Osteoblast (primary cell): ENCODE results near the gene ADCY2. TPM values are rescaled to one million over a fixed set of nuclear protein-coding genes. Genes with fewer than 3 reads are reported as not detected.

Experiments used
- DNase-seq: peaks from one replicate; pipeline ENCODE4 v3.0.0; 2011; ENCODE audit warnings: low spot score, mixed read lengths; ENCODE audit not compliant: insufficient read length; ENCODE audit errors: missing footprints
- H2AFZ ChIP-seq: 2 replicates; pipeline ENCODE4 v1.6.0; 2011; ENCODE audit warnings: mild to moderate bottlenecking, low read length
- H3K27ac ChIP-seq: 2 replicates; pipeline ENCODE4 v1.5.1; 2011; ENCODE audit warnings: mild to moderate bottlenecking, low read depth, low read length, moderate library complexity
- H3K27me3 ChIP-seq: 2 replicates; pipeline ENCODE4 v1.6.0; 2012; ENCODE audit warnings: mild to moderate bottlenecking, control low read depth, inconsistent platforms, low read length, moderate library complexity; ENCODE audit not compliant: insufficient read depth
- H3K36me3 ChIP-seq: 2 replicates; pipeline ENCODE4 v1.5.1; 2011; ENCODE audit warnings: mild to moderate bottlenecking, low read length, control low read depth, moderate library complexity; ENCODE audit not compliant: insufficient read depth
- H3K4me1 ChIP-seq: 2 replicates; pipeline ENCODE4 v1.5.1; 2011; ENCODE audit warnings: mild to moderate bottlenecking, low read length, control low read depth, moderate library complexity; ENCODE audit not compliant: insufficient read depth
- H3K4me2 ChIP-seq: 2 replicates; pipeline ENCODE4 v1.6.0; 2011; ENCODE audit warnings: mild to moderate bottlenecking, low read length; ENCODE audit not compliant: insufficient read depth
- H3K4me3 ChIP-seq: fragments of 200-600 bp; sonication (generic); 3 replicates; pipeline ENCODE4 v1.5.1; 2012; ENCODE audit warnings: mild to moderate bottlenecking, low read length, inconsistent platforms; ENCODE audit not compliant: insufficient read depth
- H3K79me2 ChIP-seq: 2 replicates; pipeline ENCODE4 v1.6.0; 2012; ENCODE audit warnings: mild to moderate bottlenecking, low read length, control low read depth, inconsistent platforms; ENCODE audit not compliant: insufficient read depth
- H3K9me3 ChIP-seq: 2 replicates; pipeline ENCODE4 v1.5.1; 2011; ENCODE audit warnings: low read depth, low read length, control low read depth
- H4K20me1 ChIP-seq: 2 replicates; pipeline ENCODE4 v1.6.0; 2012; ENCODE audit warnings: mild to moderate bottlenecking, low read length, control low read depth; ENCODE audit not compliant: insufficient read depth
- total RNA-seq: library from RNA; depleted of rRNA; stranded (reverse); fragments of >200 nt; gene quantifications from 2 replicates; pipeline ENCODE4 v1.2.3, GENCODE V29; 2012
- TF ChIP-seq, protein P1 (sequence below): IDR thresholded peaks from 2 replicates; pipeline ENCODE4 v1.5.1; 2011; ENCODE audit warnings: mild to moderate bottlenecking, low read depth, low read length, moderate library complexity; ENCODE audit errors: extremely low read depth

The ADCY2 gene
- total RNA-seq, 1 donor, result under 0.01 TPM

DNA sequence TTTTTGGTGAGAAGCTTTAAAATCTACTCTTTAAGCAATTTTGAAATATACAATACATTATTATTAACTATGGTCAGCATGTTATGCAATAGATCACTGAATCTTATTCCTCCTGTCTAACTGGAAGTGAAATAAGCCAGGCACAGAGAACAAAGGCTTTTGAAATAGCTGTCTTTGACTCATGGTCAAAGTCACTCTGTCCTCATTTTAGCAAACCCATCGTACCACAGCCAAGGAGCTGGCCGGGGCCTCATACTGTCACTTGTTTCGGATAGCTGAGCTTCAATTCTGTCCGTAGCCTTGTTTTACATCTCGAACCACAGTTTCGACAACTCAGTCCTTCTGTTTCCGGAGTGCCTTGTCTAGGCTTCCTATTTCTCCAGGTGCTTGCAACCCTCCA is 19.2 kb downstream of the ADCY2 start:
- TF ChIP-seq, protein P1, sequence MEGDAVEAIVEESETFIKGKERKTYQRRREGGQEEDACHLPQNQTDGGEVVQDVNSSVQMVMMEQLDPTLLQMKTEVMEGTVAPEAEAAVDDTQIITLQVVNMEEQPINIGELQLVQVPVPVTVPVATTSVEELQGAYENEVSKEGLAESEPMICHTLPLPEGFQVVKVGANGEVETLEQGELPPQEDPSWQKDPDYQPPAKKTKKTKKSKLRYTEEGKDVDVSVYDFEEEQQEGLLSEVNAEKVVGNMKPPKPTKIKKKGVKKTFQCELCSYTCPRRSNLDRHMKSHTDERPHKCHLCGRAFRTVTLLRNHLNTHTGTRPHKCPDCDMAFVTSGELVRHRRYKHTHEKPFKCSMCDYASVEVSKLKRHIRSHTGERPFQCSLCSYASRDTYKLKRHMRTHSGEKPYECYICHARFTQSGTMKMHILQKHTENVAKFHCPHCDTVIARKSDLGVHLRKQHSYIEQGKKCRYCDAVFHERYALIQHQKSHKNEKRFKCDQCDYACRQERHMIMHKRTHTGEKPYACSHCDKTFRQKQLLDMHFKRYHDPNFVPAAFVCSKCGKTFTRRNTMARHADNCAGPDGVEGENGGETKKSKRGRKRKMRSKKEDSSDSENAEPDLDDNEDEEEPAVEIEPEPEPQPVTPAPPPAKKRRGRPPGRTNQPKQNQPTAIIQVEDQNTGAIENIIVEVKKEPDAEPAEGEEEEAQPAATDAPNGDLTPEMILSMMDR, result no peak
- Histone ChIP-seq H3K9me3 (no peaks in the 10 kb centered on the region), H2AFZ (no peak overlapping the region), H3K27ac (no peak overlapping the region), H3K36me3 (no peaks in the 10 kb centered on the region), H3K4me2 (no peak overlapping the region), H3K4me3 (no peak overlapping the region), H3K4me1 (no peaks in the 10 kb centered on the region), H3K79me2 (no peaks in the 10 kb centered on the region), H4K20me1 (no peaks in the 10 kb centered on the region), H3K27me3 (no peaks in the 10 kb centered on the region)
- no peak for DNase-seq

DNA sequence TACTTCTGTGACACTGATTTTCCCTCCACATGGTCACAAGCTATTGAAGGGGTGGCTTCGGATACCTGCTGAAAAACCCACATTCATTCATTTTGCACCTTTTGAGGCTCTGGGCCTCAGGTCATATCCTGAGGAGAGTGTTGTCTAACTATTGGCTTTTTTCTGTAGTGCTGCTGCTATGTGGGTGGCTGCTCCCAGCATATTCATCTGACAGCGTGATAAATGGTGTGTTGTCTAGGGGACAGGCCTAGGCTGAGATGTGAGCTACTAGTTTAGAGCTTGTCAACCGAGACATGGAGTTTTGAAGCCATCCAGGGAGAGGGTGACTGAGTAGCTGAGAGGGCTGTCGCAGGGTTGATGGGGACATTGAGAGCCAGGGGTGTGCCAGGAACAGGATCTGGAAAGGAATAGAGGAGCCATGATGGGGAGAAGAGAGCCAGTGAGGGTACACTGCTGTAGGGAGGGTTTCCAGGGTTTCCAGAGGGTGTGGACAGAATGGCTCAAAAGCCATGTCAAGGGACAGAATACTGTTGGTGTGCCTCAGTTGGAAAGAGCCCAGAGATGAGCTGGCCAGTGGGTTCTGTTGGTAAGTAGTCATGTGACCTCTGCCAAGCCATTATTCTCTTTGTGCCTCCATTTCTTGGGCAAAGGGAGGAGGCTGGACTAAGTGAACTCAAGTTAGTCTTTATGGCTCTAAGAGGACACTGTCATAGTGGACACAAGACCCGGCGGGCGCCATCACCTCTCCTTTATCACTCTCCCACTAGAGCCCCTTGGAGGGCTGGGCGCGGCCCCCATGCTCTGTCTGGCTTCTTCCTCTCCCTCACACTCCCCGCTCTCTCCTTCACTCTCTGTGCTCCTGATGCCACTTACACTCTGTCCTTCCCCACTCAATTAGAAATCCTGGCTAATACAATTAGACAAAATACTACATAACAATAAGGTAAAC is 19.9 kb downstream of the ADCY2 start:
- H3K4me1 ChIP-seq, result no peaks in the 10 kb centered on the region
- H3K79me2 ChIP-seq, result no peaks in the 10 kb centered on the region
- TF ChIP-seq, protein P1, result no peak
- no peaks in the 10 kb centered on the region for H4K20me1 ChIP-seq
- no peaks in the 10 kb centered on the region for H3K9me3 ChIP-seq
- no peak for DNase-seq
- no peak overlapping the region for H3K4me2 ChIP-seq
- H3K27ac ChIP-seq, result no peak overlapping the region
- H3K4me3 ChIP-seq, result no peak overlapping the region
- no peaks in the 10 kb centered on the region for H3K27me3 ChIP-seq
- no peaks in the 10 kb centered on the region for H3K36me3 ChIP-seq
- no peak overlapping the region for H2AFZ ChIP-seq

DNA sequence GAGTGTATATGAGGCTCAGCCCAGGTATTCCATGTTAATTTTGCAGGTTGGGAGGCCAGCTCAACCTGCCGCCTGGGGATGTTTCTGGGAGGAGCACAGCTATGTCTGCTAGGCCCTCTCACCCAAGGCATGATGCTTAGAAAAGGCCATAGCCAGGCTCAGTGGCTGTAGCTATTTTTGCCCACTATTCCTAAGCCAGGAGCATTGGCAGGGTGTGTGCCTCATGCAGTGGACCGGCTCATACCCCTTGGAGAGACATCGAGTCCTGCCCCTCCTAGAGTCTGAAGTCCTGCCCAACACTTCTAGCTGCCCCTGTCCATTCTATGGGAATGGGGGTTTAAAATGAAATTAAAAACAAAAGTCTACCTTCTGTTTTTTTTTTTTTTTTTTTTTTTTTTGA is 22.3 kb downstream of the ADCY2 start:
- Histone ChIP-seq H3K4me2 (no peak overlapping the region), H3K9me3 (no peaks in the 10 kb centered on the region)
- TF ChIP-seq, protein P1, result no peak

DNA sequence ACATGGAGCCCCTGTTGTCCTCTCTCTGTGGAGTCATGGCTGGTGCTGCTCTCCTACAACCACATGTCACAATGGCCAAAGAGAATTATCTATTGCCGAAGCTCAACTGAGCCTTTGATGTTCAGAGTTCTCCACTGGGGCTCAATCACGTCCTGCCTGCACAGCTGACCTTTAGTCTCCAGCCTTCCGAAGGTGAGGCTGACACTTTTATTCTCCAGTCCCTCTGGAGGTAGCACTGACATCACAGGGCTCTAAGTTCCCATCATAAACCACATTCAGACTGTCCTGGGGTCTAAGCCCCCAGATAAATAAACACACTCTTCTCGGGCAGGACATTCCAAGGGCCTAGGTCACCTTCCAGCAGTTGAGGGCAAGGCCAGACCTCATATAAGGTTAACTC is 23.4 kb downstream of the ADCY2 start:
- no peak overlapping the region for H2AFZ ChIP-seq
- no peaks in the 10 kb centered on the region for H3K9me3 ChIP-seq
- H3K36me3 ChIP-seq, result no peaks in the 10 kb centered on the region
- H3K27me3 ChIP-seq, result no peaks in the 10 kb centered on the region
- H4K20me1 ChIP-seq, result no peaks in the 10 kb centered on the region
- no peaks in the 10 kb centered on the region for H3K79me2 ChIP-seq
- TF ChIP-seq, protein P1, result no peak
- H3K27ac ChIP-seq, result no peak overlapping the region
- no peak for DNase-seq
- H3K4me3 ChIP-seq, result no peak overlapping the region
- no peaks in the 10 kb centered on the region for H3K4me1 ChIP-seq
- H3K4me2 ChIP-seq, result no peak overlapping the region

More for the DNA sequence above, 22.3 kb downstream of the ADCY2 start:
- Histone ChIP-seq H3K4me3 (no peak overlapping the region), H3K4me1 (no peaks in the 10 kb centered on the region), H3K36me3 (no peaks in the 10 kb centered on the region), H3K27ac (no peak overlapping the region), H2AFZ (no peak overlapping the region), H4K20me1 (no peaks in the 10 kb centered on the region), H3K27me3 (no peaks in the 10 kb centered on the region), H3K79me2 (no peaks in the 10 kb centered on the region)
- DNase-seq, result no peak
